T-cell (primary cell): ENCODE results near the gene MICU1. TPM values are rescaled to one million over a fixed set of nuclear protein-coding genes. Genes with fewer than 3 reads are reported as not detected.

Experiments
- ATAC-seq, 4 experiments: fragments of 200-7000 bp in 3 of 4; fragments of 150-1000 bp in 1 of 4; cut with Tn5 transposase; replicated peaks in 1 of 4; 1 replicate in 3 of 4; 2 replicates in 1 of 4; pipeline ENCODE4 v1.10.0; 2021; ENCODE audit warnings: moderate library complexity in 3 of 4, mild to moderate bottlenecking in 2 of 4, moderate number of reproducible peaks in 1 of 4
- CTCF ChIA-PET, 2 donors: fragments of 300-600 bp; sonication (Branson Sonifier 250); formaldehyde crosslinking; loops; one replicate each; lab custom pipeline; 2022; ENCODE audit warnings: antibody characterized with exemption in 2 of 2; lab: Charles Lee
- POLR2A ChIA-PET, 2 donors: fragments of 300-600 bp; sonication (Branson Sonifier 250); formaldehyde crosslinking; loops; one replicate each; lab custom pipeline; 2022; ENCODE audit warnings: antibody characterized with exemption in 2 of 2; lab: Charles Lee
- DNase-seq, 35 experiments: peaks; one replicate each; pipeline versions ENCODE4 v3.0.0 to v3.0.0-alpha.2; 2013 to 2023
- H3K27ac ChIP-seq: one replicate; pipeline ENCODE4 v1.5.1; 2013; ENCODE audit warnings: low read length
- H3K27me3 ChIP-seq, 2 experiments: replicated peaks in 1 of 2; 1 replicate in 1 of 2; 2 replicates in 1 of 2; pipeline versions ENCODE4 v1.6.1 to v1.7.0; 2013; ENCODE audit warnings: low read length in 1 of 2, mixed read lengths in 1 of 2; ENCODE audit not compliant: control insufficient read depth in 2 of 2, insufficient read depth in 2 of 2; ENCODE audit errors: extremely low read depth in 1 of 2
- H3K36me3 ChIP-seq, 2 donors: 1 replicate in 1 of 2; 2 replicates in 1 of 2; pipeline versions ENCODE4 v1.6.1 to v1.7.0; 2013; ENCODE audit warnings: low read length in 1 of 2; ENCODE audit not compliant: control insufficient read depth in 2 of 2, insufficient read depth in 1 of 2; ENCODE audit errors: extremely low read depth in 1 of 2
- H3K4me1 ChIP-seq, 2 experiments: 1 replicate in 1 of 2; 2 replicates in 1 of 2; pipeline versions ENCODE4 v1.6.1 to v1.7.0; 2013; ENCODE audit warnings: low read length in 2 of 2, mixed read lengths in 1 of 2; ENCODE audit not compliant: insufficient read depth in 2 of 2, control insufficient read depth in 1 of 2; ENCODE audit errors: extremely low read depth in 1 of 2
- H3K4me3 ChIP-seq, 2 donors: 1 replicate in 1 of 2; 2 replicates in 1 of 2; pipeline versions ENCODE4 v1.5.1 to v1.7.0; 2013; ENCODE audit warnings: mild to moderate bottlenecking in 2 of 2, low read length in 1 of 2, moderate library complexity in 1 of 2; ENCODE audit not compliant: control insufficient read depth in 1 of 2; ENCODE audit errors: extremely low read depth in 1 of 2
- H3K9me3 ChIP-seq: 2 replicates; pipeline ENCODE4 v1.7.0; 2013
- H3K27ac Mint-ChIP-seq, 2 donors: one replicate each; pipeline ENCODE4 v1.8.0; 2020 to 2021; ENCODE audit warnings: mild to moderate bottlenecking in 2 of 2, mixed read lengths in 2 of 2
- H3K27me3 Mint-ChIP-seq, 2 donors: one replicate each; pipeline ENCODE4 v1.8.0; 2021 to 2022; ENCODE audit warnings: mixed read lengths in 2 of 2
- H3K36me3 Mint-ChIP-seq: one replicate; pipeline ENCODE4 v1.8.0; 2021; ENCODE audit warnings: mixed read lengths
- H3K4me1 Mint-ChIP-seq, 3 donors: one replicate each; pipeline ENCODE4 v1.8.0; 2020 to 2022; ENCODE audit warnings: mixed read lengths in 3 of 3, mild to moderate bottlenecking in 1 of 3
- H3K4me3 Mint-ChIP-seq, 3 donors: one replicate each; pipeline ENCODE4 v1.8.0; 2020 to 2022; ENCODE audit warnings: mild to moderate bottlenecking in 3 of 3, mixed read lengths in 3 of 3, moderate library complexity in 3 of 3
- H3K9me3 Mint-ChIP-seq, 3 donors: one replicate each; pipeline ENCODE4 v1.8.0; 2020 to 2022; ENCODE audit warnings: mixed read lengths in 3 of 3
- WGBS: methylation state at CpG from one replicate; pipeline ENCODE4 v1.1.5; 2013; ENCODE audit warnings: missing lambda C conversion rate; ENCODE audit not compliant: insufficient coverage; 5-methylcytosine and 5-hydroxymethylcytosine counted together
- total RNA-seq, 35 experiments: library from RNA in 6 of 35; stranded (reverse) in 6 of 35; fragments of 120-200 nt in 1 of 35; gene quantifications; one replicate each; pipeline versions ENCODE4 v1.2.1 to v1.2.4 and lab custom pipeline; 2013 to 2026

MICU1 gene
- total RNA-seq, 5 donors from 2014 or later (not counting 1 experiment from before 2014, with no cell fraction given): 16.9 to 23.3 (median 19.9) TPM

- no peaks in the 10 kb centered on the region for H3K4me1 ChIP-seq
- POLR2A ChIA-PET: interaction anchor here in 1 of 2 donors (0.5 to 0.7 kb wide), 2 partner anchors 390 to 797 kb away, joined by 3 to 4 read pairs; no protein-coding TSS in a partner anchor
- H3K4me3 ChIP-seq: no peak overlapping the region
- ATAC-seq (no peak), DNase-seq (no peak)
- H3K27me3 ChIP-seq: no peaks in the 10 kb centered on the region
- Mint-ChIP-seq H3K27ac (no peak overlapping the region), H3K9me3 (peaks cover 0 to 15% (median 3%) of the 10 kb centered on the region in 3 donors), H3K4me3 (no peak overlapping the region), H3K27me3 (no peaks in the 10 kb centered on the region), H3K4me1 (peaks cover 2 to 10% (median 6%) of the 10 kb centered on the region in 3 donors), H3K36me3 (peaks cover 43% of the 10 kb centered on the region)
- CTCF ChIA-PET: interaction anchor here in 1 of 2 donors (0.6 kb wide), 1 partner anchor 455 kb away, joined by 8 read pairs; no protein-coding TSS in a partner anchor
- H3K27ac ChIP-seq: no peak overlapping the region
- no peaks in the 10 kb centered on the region for H3K9me3 ChIP-seq
- H3K36me3 ChIP-seq: peaks cover 2 to 7% of the 10 kb centered on the region in 2 donors
- 100% methylated on average over 1 of the region's 3 CpGs for WGBS
Observed at GRCh38 chr10:72503694-72504438, 122.0 kb downstream of the MICU1 start.

GRCh38 chr10:72503241-72503640 is 122.6 kb downstream of the MICU1 start:
- Mint-ChIP-seq H3K4me1 (peaks cover 2 to 10% (median 6%) of the 10 kb centered on the region in 3 donors), H3K27me3 (no peaks in the 10 kb centered on the region), H3K4me3 (no peak overlapping the region), H3K36me3 (peaks cover 43% of the 10 kb centered on the region), H3K9me3 (peaks cover 0 to 15% (median 3%) of the 10 kb centered on the region in 3 donors), H3K27ac (no peak overlapping the region)
- Histone ChIP-seq H3K27ac (no peak overlapping the region), H3K4me1 (no peaks in the 10 kb centered on the region), H3K4me3 (no peak overlapping the region), H3K27me3 (no peaks in the 10 kb centered on the region), H3K9me3 (no peaks in the 10 kb centered on the region), H3K36me3 (peaks cover 2 to 7% of the 10 kb centered on the region in 2 donors)
- ATAC-seq (no peak), DNase-seq (no peak)
- WGBS: no CpG with 5 or more reads among the region's 1 CpG
- CTCF ChIA-PET: no interaction called here
- POLR2A ChIA-PET: no interaction called here

DNA sequence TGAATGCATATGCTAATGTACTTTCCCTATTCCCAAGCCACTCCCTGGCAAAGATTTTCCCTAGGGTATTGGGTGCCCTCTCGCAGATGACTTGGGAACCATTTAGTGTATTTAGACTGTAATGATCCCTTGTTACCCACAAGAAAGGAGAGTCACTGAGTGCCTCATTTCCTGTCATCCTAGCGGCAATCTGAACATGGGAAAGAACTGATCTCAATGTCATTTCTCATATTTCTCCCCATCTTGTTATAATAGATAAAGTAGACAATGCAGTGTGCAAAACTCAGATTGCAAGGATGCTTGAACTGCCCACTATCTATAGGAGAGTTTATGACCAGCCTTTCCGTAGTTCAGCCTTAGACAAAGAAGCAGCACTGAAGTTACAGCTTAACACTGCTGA is 123.3 kb downstream of the MICU1 start:
- peaks cover 2 to 7% of the 10 kb centered on the region in 2 donors for H3K36me3 ChIP-seq
- H3K27me3 ChIP-seq: no peaks in the 10 kb centered on the region
- H3K9me3 ChIP-seq: no peaks in the 10 kb centered on the region
- H3K27ac Mint-ChIP-seq: no peak overlapping the region
- ChIA-PET POLR2A (no interaction called here), CTCF (interaction anchor here in 1 of 2 donors (0.5 kb wide), 1 partner anchor 178 kb away, joined by 3 read pairs; no protein-coding TSS in a partner anchor)
- no peak overlapping the region for H3K4me3 Mint-ChIP-seq
- ATAC-seq: no peak
- no peak overlapping the region for H3K4me3 ChIP-seq
- H3K36me3 Mint-ChIP-seq: peaks cover 45% of the 10 kb centered on the region
- no CpG with 5 or more reads among the region's 3 CpGs for WGBS
- H3K9me3 Mint-ChIP-seq: peaks cover 0 to 15% (median 3%) of the 10 kb centered on the region in 3 donors
- no peaks in the 10 kb centered on the region for H3K4me1 ChIP-seq
- no peak overlapping the region for H3K27ac ChIP-seq
- no peaks in the 10 kb centered on the region for H3K27me3 Mint-ChIP-seq
- DNase-seq: no peak
- H3K4me1 Mint-ChIP-seq: peaks cover 2 to 10% (median 6%) of the 10 kb centered on the region in 3 donors

GRCh38 chr10:72499701-72500100 is 126.2 kb downstream of the MICU1 start:
- Histone ChIP-seq H3K9me3 (no peaks in the 10 kb centered on the region), H3K27ac (no peak overlapping the region), H3K4me1 (no peaks in the 10 kb centered on the region), H3K4me3 (no peak overlapping the region), H3K27me3 (no peaks in the 10 kb centered on the region), H3K36me3 (no peaks in the 10 kb centered on the region)
- WGBS: 50% methylated on average over 1 of the region's 1 CpG
- Mint-ChIP-seq H3K27ac (no peak overlapping the region), H3K9me3 (peaks cover 0 to 9% (median 3%) of the 10 kb centered on the region in 3 donors), H3K4me1 (peaks cover 2 to 10% (median 6%) of the 10 kb centered on the region in 3 donors), H3K36me3 (peaks cover 25% of the 10 kb centered on the region), H3K27me3 (no peaks in the 10 kb centered on the region), H3K4me3 (no peak overlapping the region)
- ATAC-seq (no peak), DNase-seq (no peak)
- CTCF ChIA-PET: no interaction called here
- POLR2A ChIA-PET: no interaction called here

GRCh38 chr10:72490951-72491350 is 134.9 kb downstream of the MICU1 start:
- H3K4me1 ChIP-seq: no peaks in the 10 kb centered on the region
- H3K4me3 Mint-ChIP-seq: no peak overlapping the region
- no peak overlapping the region for H3K4me3 ChIP-seq
- H3K4me1 Mint-ChIP-seq: no peaks in the 10 kb centered on the region
- no peak for ATAC-seq
- no peak overlapping the region for H3K27ac ChIP-seq
- no peak for DNase-seq
- WGBS: 80% methylated on average over 2 of the region's 4 CpGs
- H3K36me3 Mint-ChIP-seq: peaks cover 25% of the 10 kb centered on the region
- ChIA-PET CTCF (no interaction called here), POLR2A (no interaction called here)
- H3K27ac Mint-ChIP-seq: no peak overlapping the region
- no peaks in the 10 kb centered on the region for H3K9me3 Mint-ChIP-seq
- H3K36me3 ChIP-seq: no peaks in the 10 kb centered on the region
- no peaks in the 10 kb centered on the region for H3K27me3 Mint-ChIP-seq
- H3K27me3 ChIP-seq: no peaks in the 10 kb centered on the region
- no peaks in the 10 kb centered on the region for H3K9me3 ChIP-seq

- 100% methylated on average over 1 of the region's 3 CpGs for WGBS
- no peak for DNase-seq
- no peaks in the 10 kb centered on the region for H3K9me3 ChIP-seq
- Mint-ChIP-seq H3K4me1 (no peaks in the 10 kb centered on the region), H3K9me3 (no peaks in the 10 kb centered on the region), H3K4me3 (no peak overlapping the region), H3K36me3 (peaks cover 21% of the 10 kb centered on the region), H3K27me3 (no peaks in the 10 kb centered on the region), H3K27ac (no peak overlapping the region)
- H3K4me3 ChIP-seq: no peak overlapping the region
- no peaks in the 10 kb centered on the region for H3K4me1 ChIP-seq
- no peaks in the 10 kb centered on the region for H3K27me3 ChIP-seq
- no peaks in the 10 kb centered on the region for H3K36me3 ChIP-seq
- H3K27ac ChIP-seq: no peak overlapping the region
- ATAC-seq: no peak
- POLR2A ChIA-PET: no interaction called here
- CTCF ChIA-PET: interaction anchor here in 1 of 2 donors (0.7 kb wide), 1 partner anchor 21 kb away, joined by 3 read pairs; no protein-coding TSS in a partner anchor
Observed at GRCh38 chr10:72487521-72487920, 138.4 kb downstream of the MICU1 start.
